ENCODE data around the gene GABARAPL1.
A peak's percentile ranks its signal among the peaks of the same experiment; 100 is the strongest.

The GABARAPL1 gene

GRCh38 chr12:10235761-10236631, 23.3 kb downstream of the GABARAPL1 start:
- FAIRE-seq = peak; percentile 95

GRCh38 chr12:10236720-10237119, 24.0 kb downstream of the GABARAPL1 start:
- no peak for FAIRE-seq

- FAIRE-seq = no peak
Observed at GRCh38 chr12:10238526-10238925, 25.8 kb downstream of the GABARAPL1 start.

- no peak for FAIRE-seq
Observed at GRCh38 chr12:10241290-10241689, 28.6 kb downstream of the GABARAPL1 start.

GRCh38 chr12:10241727-10242126, 29.1 kb downstream of the GABARAPL1 start:
- no peak for FAIRE-seq

GRCh38 chr12:10242539-10242938, 29.9 kb downstream of the GABARAPL1 start:
- no peak for FAIRE-seq

- no peak for FAIRE-seq
Observed at GRCh38 chr12:10243818-10244520, 31.3 kb downstream of the GABARAPL1 start.

- FAIRE-seq = no peak
Observed at GRCh38 chr12:10247436-10248058, 34.9 kb downstream of the GABARAPL1 start.

- no peak for FAIRE-seq
Observed at GRCh38 chr12:10249690-10250455, 37.2 kb downstream of the GABARAPL1 start.

- FAIRE-seq = no peak
Observed at GRCh38 chr12:10251669-10252068, 39.0 kb downstream of the GABARAPL1 start.

- FAIRE-seq = no peak
Observed at GRCh38 chr12:10252201-10252600, 39.5 kb downstream of the GABARAPL1 start.

- no peak for FAIRE-seq
Observed at GRCh38 chr12:10256064-10256463, 43.4 kb downstream of the GABARAPL1 start.

- no peak for FAIRE-seq
Observed at GRCh38 chr12:10260927-10261326, 48.2 kb downstream of the GABARAPL1 start.

GRCh38 chr12:10268037-10268436, 55.4 kb downstream of the GABARAPL1 start:
- FAIRE-seq = no peak

GRCh38 chr12:10272467-10272866, 59.8 kb downstream of the GABARAPL1 start:
- peak; percentile 53 for FAIRE-seq
